ENCODE measurements around the gene RAB11FIP3. TPM values are rescaled to one million over a fixed set of nuclear protein-coding genes. Genes with fewer than 3 reads are reported as not detected.

RAB11FIP3 gene
- total and polyA plus RNA-seq, 2 of the 13 experiments (the other 11 are each of a cell fraction or from before 2014, with no cell fraction given): 34.3 to 57.6 TPM

DNA sequence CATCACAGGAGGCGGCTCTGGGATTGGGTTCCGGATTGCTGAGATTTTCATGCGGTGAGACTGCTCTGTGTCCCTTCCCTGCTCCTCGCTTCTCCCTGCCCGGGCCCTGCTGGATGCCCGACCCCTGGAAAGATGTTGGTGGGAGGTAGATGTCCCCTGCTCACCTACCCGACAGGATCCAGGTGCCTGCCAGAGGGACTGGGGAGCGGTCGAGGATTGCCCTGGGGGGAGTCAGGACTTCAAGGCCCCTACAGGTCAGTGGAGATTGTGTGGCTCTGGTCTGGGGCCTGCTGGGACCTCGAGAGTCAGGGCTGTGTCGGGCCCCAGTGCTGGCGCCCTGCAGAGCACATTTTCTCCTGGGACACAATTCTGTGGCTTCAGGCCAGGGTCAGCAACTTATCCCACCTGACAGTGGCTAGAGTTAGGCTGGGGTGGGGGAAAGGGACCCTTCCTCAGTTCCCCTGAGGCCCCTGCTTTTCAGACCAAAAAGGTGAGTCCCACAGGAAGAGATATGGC lies 20.4 kb upstream of the RAB11FIP3 start (continued):
- TF ChIP-seq MED1 (CRISPR knock-in tag; IDR thresholded peaks at IDR 0.05): 0 out of 2 replicates have a peak, but pooled peaks have one; percentile 7
- TF ChIP-seq ZFY (CRISPR knock-in tag; IDR thresholded peaks at IDR 0.05): peak; percentile 46; the same call in 1 of the 2 replicates
- TF ChIP-seq RBFOX2 (IDR thresholded peaks at IDR 0.05; ENCODE audit: low read depth, low read length): peak; percentile 52
- TF ChIP-seq ZNF12 (CRISPR knock-in tag; IDR thresholded peaks at IDR 0.05): 0 out of 2 replicates have a peak, but pooled peaks have one; percentile 1
- TF ChIP-seq, protein P1, sequence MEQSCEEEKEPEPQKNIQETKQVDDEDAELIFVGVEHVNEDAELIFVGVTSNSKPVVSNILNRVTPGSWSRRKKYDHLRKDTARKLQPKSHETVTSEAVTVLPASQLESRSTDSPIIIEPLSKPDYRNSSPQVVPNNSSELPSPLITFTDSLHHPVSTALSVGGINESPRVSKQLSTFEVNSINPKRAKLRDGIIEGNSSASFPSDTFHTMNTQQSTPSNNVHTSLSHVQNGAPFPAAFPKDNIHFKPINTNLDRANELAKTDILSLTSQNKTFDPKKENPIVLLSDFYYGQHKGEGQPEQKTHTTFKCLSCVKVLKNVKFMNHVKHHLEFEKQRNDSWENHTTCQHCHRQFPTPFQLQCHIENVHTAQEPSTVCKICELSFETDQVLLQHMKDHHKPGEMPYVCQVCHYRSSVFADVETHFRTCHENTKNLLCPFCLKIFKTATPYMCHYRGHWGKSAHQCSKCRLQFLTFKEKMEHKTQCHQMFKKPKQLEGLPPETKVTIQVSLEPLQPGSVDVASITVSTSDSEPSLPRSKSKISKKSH (CRISPR knock-in tag; IDR thresholded peaks at IDR 0.05; ENCODE audit: borderline replicate concordance): 0 out of 2 replicates have a peak, but pooled peaks have one; percentile 17
- TF ChIP-seq, protein P2, sequence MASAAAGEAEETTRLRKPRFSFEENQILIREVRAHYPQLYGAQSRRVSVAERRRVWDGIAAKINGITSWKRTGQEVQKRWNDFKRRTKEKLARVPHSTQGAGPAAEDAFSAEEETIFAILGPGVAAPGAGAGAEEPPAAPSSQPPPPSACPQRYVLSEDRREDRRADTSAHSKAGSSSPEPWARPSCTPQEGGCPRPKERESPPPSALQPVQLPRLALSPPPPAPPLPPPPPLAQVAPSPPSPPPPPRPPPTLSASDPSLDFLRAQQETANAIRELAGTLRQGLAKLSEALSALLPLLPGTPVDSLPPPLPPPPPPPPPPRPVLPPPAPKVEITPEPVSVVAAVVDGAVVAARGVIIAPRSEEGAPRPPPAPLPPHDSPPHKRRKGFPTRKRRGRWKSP (CRISPR knock-in tag; IDR thresholded peaks at IDR 0.05): peak; percentile 56; the same call in 1 of the 2 replicates
- peak; percentile 21; the same call in 1 of the 2 replicates for TF ChIP-seq PHF8 (CRISPR knock-in tag; IDR thresholded peaks at IDR 0.05)
- TF ChIP-seq POLR2A (IDR thresholded peaks at IDR 0.05; ENCODE audit: insufficient read depth in 1 of 2, low read depth in 2 of 2, low read length in 2 of 2): peak in 1 of 2 experiments; percentile 32; a peak in 1 of 4 replicates
- TF ChIP-seq GFI1 (CRISPR knock-in tag; IDR thresholded peaks at IDR 0.05; ENCODE audit: borderline replicate concordance): peak; percentile 81
- TF ChIP-seq, protein P3, sequence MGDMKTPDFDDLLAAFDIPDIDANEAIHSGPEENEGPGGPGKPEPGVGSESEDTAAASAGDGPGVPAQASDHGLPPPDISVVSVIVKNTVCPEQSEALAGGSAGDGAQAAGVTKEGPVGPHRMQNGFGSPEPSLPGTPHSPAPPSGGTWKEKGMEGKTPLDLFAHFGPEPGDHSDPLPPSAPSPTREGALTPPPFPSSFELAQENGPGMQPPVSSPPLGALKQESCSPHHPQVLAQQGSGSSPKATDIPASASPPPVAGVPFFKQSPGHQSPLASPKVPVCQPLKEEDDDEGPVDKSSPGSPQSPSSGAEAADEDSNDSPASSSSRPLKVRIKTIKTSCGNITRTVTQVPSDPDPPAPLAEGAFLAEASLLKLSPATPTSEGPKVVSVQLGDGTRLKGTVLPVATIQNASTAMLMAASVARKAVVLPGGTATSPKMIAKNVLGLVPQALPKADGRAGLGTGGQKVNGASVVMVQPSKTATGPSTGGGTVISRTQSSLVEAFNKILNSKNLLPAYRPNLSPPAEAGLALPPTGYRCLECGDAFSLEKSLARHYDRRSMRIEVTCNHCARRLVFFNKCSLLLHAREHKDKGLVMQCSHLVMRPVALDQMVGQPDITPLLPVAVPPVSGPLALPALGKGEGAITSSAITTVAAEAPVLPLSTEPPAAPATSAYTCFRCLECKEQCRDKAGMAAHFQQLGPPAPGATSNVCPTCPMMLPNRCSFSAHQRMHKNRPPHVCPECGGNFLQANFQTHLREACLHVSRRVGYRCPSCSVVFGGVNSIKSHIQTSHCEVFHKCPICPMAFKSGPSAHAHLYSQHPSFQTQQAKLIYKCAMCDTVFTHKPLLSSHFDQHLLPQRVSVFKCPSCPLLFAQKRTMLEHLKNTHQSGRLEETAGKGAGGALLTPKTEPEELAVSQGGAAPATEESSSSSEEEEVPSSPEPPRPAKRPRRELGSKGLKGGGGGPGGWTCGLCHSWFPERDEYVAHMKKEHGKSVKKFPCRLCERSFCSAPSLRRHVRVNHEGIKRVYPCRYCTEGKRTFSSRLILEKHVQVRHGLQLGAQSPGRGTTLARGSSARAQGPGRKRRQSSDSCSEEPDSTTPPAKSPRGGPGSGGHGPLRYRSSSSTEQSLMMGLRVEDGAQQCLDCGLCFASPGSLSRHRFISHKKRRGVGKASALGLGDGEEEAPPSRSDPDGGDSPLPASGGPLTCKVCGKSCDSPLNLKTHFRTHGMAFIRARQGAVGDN (CRISPR knock-in tag; IDR thresholded peaks at IDR 0.05): peak; percentile 73
- TF ChIP-seq ZSCAN12 (CRISPR knock-in tag; IDR thresholded peaks at IDR 0.05): no peak
- TF ChIP-seq, protein P4, sequence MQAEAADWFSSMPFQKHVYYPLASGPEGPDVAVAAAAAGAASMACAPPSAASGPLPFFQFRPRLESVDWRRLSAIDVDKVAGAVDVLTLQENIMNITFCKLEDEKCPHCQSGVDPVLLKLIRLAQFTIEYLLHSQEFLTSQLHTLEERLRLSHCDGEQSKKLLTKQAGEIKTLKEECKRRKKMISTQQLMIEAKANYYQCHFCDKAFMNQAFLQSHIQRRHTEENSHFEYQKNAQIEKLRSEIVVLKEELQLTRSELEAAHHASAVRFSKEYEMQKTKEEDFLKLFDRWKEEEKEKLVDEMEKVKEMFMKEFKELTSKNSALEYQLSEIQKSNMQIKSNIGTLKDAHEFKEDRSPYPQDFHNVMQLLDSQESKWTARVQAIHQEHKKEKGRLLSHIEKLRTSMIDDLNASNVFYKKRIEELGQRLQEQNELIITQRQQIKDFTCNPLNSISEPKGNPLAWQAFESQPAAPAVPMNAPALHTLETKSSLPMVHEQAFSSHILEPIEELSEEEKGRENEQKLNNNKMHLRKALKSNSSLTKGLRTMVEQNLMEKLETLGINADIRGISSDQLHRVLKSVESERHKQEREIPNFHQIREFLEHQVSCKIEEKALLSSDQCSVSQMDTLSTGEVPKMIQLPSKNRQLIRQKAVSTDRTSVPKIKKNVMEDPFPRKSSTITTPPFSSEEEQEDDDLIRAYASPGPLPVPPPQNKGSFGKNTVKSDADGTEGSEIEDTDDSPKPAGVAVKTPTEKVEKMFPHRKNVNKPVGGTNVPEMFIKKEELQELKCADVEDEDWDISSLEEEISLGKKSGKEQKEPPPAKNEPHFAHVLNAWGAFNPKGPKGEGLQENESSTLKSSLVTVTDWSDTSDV (CRISPR knock-in tag; IDR thresholded peaks at IDR 0.05): 0 out of 2 replicates have a peak, but pooled peaks have one; percentile 53
- TF ChIP-seq KDM1A (CRISPR knock-in tag; IDR thresholded peaks at IDR 0.05): no peak
- peak; percentile 17 for TF ChIP-seq HNRNPH1 (optimal IDR thresholded peaks at IDR 0.05; ENCODE audit: low read depth, low read length)
- 0 out of 2 replicates have a peak, but pooled peaks have one; percentile 31 for TF ChIP-seq ZBTB7A (CRISPR knock-in tag; IDR thresholded peaks at IDR 0.05)
- TF ChIP-seq ZNF772 (CRISPR knock-in tag; IDR thresholded peaks at IDR 0.05): 0 out of 2 replicates have a peak, but pooled peaks have one; percentile 30
- peak; percentile 85 for TF ChIP-seq AGO2 (optimal IDR thresholded peaks at IDR 0.05; ENCODE audit: low read depth, low read length)
- TF ChIP-seq GABPB1 (CRISPR knock-in tag; IDR thresholded peaks at IDR 0.05): peak; percentile 24; the same call in 1 of the 2 replicates
- TF ChIP-seq, protein P5, sequence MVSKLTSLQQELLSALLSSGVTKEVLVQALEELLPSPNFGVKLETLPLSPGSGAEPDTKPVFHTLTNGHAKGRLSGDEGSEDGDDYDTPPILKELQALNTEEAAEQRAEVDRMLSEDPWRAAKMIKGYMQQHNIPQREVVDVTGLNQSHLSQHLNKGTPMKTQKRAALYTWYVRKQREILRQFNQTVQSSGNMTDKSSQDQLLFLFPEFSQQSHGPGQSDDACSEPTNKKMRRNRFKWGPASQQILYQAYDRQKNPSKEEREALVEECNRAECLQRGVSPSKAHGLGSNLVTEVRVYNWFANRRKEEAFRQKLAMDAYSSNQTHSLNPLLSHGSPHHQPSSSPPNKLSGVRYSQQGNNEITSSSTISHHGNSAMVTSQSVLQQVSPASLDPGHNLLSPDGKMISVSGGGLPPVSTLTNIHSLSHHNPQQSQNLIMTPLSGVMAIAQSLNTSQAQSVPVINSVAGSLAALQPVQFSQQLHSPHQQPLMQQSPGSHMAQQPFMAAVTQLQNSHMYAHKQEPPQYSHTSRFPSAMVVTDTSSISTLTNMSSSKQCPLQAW (CRISPR knock-in tag; IDR thresholded peaks at IDR 0.05): 0 out of 2 replicates have a peak, but pooled peaks have one; percentile 37
